ENCODE data around the gene COX8C. TPM values are rescaled to one million over a fixed set of nuclear protein-coding genes. Genes with fewer than 3 reads are reported as not detected.

The COX8C gene
- not detected in 2 replicates for total RNA-seq

DNA sequence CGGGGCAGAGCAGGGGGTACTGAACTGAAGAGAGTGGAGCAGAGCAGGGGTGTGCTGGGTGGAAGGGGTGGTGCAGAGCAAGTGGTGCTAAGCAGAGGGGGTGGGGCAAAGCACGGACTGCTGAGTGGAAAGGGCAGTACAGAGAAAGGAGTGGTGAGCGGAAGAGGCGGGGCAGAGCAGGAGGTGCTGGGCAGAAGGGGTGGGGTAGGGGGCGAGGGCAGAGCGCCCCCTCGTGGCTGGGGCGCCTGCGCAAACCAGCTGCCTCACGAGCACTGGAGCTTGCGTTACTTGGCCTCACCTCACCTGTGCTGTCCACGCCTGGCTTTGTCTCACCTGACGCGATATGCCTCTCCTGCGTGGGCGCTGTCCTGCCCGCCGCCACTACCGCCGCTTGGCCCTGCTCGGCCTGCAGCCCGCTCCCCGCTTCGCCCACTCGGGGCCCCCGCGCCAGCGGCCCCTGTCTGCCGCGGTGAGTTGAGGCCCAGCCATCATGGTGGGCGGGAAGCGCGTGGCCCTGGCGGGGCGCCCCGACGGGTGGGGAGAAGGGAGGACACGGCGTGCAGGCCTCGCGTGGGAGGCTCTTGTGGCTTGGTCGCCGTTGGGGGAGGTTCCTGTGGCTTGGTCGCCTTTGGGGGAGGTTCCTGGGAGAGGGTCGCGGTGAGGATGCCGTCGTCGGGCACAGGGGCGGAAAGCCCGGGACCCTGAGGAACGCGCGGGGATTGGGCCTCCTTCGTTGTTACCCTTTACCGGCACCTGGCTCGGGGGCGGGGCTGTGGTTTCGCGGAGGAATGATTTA, at the start of gene COX8C:
COX8C (plus strand) TSS at position 257 of the 796 bp plus-strand sequence; CDS start at position 344, 87 bp downstream.

DNA sequence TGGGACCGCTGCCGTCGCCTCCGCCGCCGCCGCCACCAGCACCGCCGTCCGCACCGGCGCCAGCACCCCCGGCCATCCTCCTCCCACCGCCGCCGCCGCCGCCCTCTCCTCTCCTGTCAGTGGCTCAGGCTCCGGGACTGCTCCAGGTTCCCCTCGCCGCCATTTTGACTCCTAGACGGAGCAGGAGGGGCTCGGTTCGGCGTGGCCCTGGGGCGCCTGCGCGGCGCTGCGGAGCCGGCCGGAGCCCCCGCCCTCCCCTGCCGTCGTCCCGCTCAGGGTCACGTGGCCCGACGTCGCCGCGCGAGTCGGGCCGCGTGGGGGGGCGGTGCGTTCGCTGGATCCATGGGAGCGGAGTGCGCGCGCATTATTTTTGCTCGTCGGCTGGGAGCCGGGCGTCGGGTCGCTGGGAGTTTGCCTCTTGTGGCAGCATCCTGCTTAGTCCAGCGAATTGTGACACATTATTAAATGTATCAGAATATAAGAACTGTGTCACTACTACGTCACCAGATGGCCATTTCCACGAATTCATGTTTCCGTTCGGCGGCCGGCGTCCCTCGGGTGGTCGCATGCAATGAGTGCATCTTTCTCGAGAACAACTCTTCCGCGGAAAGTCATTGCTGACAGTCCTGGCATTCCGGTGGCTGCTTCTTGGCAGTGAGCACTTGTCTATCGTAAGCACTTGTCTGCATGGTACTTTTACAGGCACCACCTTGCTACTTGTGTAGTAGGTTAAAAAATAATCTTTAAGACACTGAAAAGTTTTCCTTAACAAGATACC, 13.9 kb upstream of the COX8C start, which contains the start of gene BTBD7:
BTBD7 (minus strand) TSS at position 184 of the 778 bp plus-strand sequence. CDS start 36,985 bp downstream, outside the sequence.

Other genes starting within 250 kb of the COX8C start
- gene ITPK1, start 231.3 kb upstream of the COX8C start, total RNA-seq = 30.1 and 35.2 TPM in 2 replicates
- gene MOAP1, start 162.3 kb upstream of the COX8C start, total RNA-seq = 20.2 and 21.6 TPM in 2 replicates
- gene LYSET, start 161.9 kb upstream of the COX8C start, total RNA-seq = 14.0 and 15.4 TPM in 2 replicates
- gene GON7, start 140.1 kb upstream of the COX8C start, total RNA-seq = 8.0 and 8.2 TPM in 2 replicates
- gene UBR7, start 139.9 kb upstream of the COX8C start, total RNA-seq = 16.4 and 24.5 TPM in 2 replicates
- 30.4 and 32.1 TPM in 2 replicates for gene BTBD7, start 14.1 kb upstream of the COX8C start, total RNA-seq
- under 0.01 and 0.21 TPM in 2 replicates for gene UNC79, start 83.8 kb downstream of the COX8C start, total RNA-seq

Measured in nasal cavity respiratory epithelium epithelial cell of viscerocranial mucosa (primary cell).